ENCODE results near the gene PRDM16. TPM values are rescaled to one million over a fixed set of nuclear protein-coding genes. Genes with fewer than 3 reads are reported as not detected.

PRDM16 gene
- total RNA-seq, 1 experiment from 2014 or later = 0.17 TPM

GRCh38 chr1:3193811-3194210, 124.8 kb downstream of the PRDM16 start:
- Histone ChIP-seq H3K27me3 (ENCODE audit: insufficient read depth, low read length) (no peaks in the 10 kb centered on the region), H3K14ac (ENCODE audit: insufficient read depth, low read length) (no peak overlapping the region; the same call in 1 of the 2 replicates), H3K23me2 (ENCODE audit: insufficient read length, low read depth, low read length, poor library complexity, severe bottlenecking) (no peaks in the 10 kb centered on the region), H2BK120ac (ENCODE audit: low read depth, low read length, poor library complexity, severe bottlenecking) (no peak overlapping the region), H2BK15ac (ENCODE audit: low read depth, low read length) (no peak overlapping the region), H2BK5ac (ENCODE audit: insufficient read length, low read length) (no peak overlapping the region), H3K9me3 (ENCODE audit: control insufficient read depth, low read depth, low read length) (no peaks in the 10 kb centered on the region), H4K5ac (ENCODE audit: insufficient read length, low read depth, low read length) (no peak overlapping the region), H4K8ac (replicated peaks; ENCODE audit: insufficient read length, low read depth, low read length) (no peak overlapping the region), H3K56ac (ENCODE audit: insufficient read length, low read depth, low read length) (no peak overlapping the region), H3K4me1 (ENCODE audit: insufficient read depth, low read length) (no peaks in the 10 kb centered on the region), H3K23ac (ENCODE audit: insufficient read length, low read depth, low read length) (no peak overlapping the region), H4K91ac (ENCODE audit: insufficient read length, low read depth, low read length) (no peak overlapping the region), H2BK20ac (ENCODE audit: low read depth, low read length, poor library complexity, severe bottlenecking) (no peak overlapping the region), H4K20me1 (ENCODE audit: control insufficient read depth, insufficient read depth, insufficient read length) (no peaks in the 10 kb centered on the region), H3K27ac (ENCODE audit: insufficient read length, low read depth, low read length) (no peak overlapping the region), H3K4ac (ENCODE audit: low read depth, low read length) (no peak overlapping the region), H3K9ac (ENCODE audit: extremely low read depth, insufficient read length, low read length) (no peak overlapping the region), H3K4me2 (ENCODE audit: insufficient read depth, insufficient read length, low read length) (no peak overlapping the region), H2AFZ (ENCODE audit: low read length) (no peak overlapping the region), H3K79me1 (ENCODE audit: insufficient read depth, low read depth, low read length, poor library complexity, severe bottlenecking) (no peaks in the 10 kb centered on the region), H3T11ph (ENCODE audit: low read length) (no peak overlapping the region), H2BK12ac (ENCODE audit: insufficient read length, low read depth, low read length) (no peak overlapping the region), H2AK5ac (ENCODE audit: insufficient read length, low read length) (no peak overlapping the region), H3K18ac (ENCODE audit: insufficient read length, low read depth, low read length) (no peak overlapping the region), H3K79me2 (ENCODE audit: insufficient read depth, low read length) (no peaks in the 10 kb centered on the region)
- H3K4me3 Mint-ChIP-seq = no peak overlapping the region
- peaks cover 1% of the 10 kb centered on the region for H3K27me3 Mint-ChIP-seq (ENCODE audit: low read depth)
- H3K9me3 Mint-ChIP-seq = no peaks in the 10 kb centered on the region
- WGBS (ENCODE audit: extremely low coverage, insufficient read length, low lambda C conversion rate) = no CpG with 5 or more reads among the region's 11 CpGs
- no peak for DNase-seq
- H3K36me3 Mint-ChIP-seq (ENCODE audit: insufficient read depth in 1 of 3, low read depth in 3 of 3) = no peaks in the 10 kb centered on the region; a peak in 1 of 7 replicates
- peaks cover 8 to 21% of the 10 kb centered on the region in 2 experiments; a peak in 3 of 4 replicates for H3K4me1 Mint-ChIP-seq
- no peak overlapping the region for H3K27ac Mint-ChIP-seq
- no peak for TF ChIP-seq CTCF (conservative IDR thresholded peaks at IDR 0.05)

Data from H9 (cell line).